HuH-7.5 (cell line): ENCODE results near the gene TMEM266.

Source experiments
- DNase-seq: peaks from one replicate; pipeline ENCODE4 v3.0.0; 2011; ENCODE audit warnings: low spot score

TMEM266 gene

DNA sequence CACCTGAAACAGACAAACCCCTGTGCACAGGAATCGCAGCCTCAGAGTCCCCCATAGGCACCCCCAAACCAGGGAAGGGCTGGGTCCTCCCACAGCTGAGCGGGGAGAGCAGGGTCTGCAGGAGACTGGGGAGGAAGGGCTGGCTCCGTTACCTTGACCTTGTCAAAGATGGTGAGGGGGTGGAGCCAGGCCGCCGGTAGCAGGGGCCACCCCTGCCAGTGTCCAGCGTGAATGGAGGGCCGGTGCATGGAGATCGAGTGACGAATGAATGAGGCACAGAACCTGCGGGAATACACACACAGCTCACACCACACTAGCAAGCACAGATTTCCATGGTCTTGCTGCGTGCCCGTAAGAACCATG, 102.2 kb downstream of the TMEM266 start:
- DNase-seq: no peak

- DNase-seq: no peak
Measured at GRCh38 chr15:76162784-76163456, 103.1 kb downstream of the TMEM266 start.

- no peak for DNase-seq
Measured at GRCh38 chr15:76163457-76164295, 103.9 kb downstream of the TMEM266 start.

DNA sequence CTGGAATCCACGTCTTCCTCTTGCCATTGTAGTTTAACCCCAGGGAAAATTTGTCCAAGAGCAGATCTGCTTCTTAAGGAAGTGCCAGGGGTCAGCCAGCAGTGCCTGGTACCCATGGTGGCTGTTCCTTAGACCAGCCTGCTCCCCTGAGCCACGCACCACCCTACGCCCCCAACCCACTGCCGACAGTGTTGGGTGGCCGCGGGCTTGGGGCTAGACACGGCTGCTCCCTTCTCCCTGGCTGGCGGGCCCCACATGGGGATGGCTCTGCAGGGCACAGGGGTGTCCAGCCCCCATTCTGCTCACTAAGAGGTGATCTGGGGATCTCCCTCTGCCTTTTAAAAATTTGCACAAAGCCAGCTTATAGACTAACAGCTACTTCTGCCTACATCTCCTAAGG, 104.8 kb downstream of the TMEM266 start:
- no peak for DNase-seq

GRCh38 chr15:76165951-76166350, 106.2 kb downstream of the TMEM266 start:
- DNase-seq: no peak

- DNase-seq: no peak
Measured at GRCh38 chr15:76168237-76168984, 108.6 kb downstream of the TMEM266 start.

- no peak for DNase-seq
Measured at GRCh38 chr15:76169018-76169417, 109.2 kb downstream of the TMEM266 start.

DNA sequence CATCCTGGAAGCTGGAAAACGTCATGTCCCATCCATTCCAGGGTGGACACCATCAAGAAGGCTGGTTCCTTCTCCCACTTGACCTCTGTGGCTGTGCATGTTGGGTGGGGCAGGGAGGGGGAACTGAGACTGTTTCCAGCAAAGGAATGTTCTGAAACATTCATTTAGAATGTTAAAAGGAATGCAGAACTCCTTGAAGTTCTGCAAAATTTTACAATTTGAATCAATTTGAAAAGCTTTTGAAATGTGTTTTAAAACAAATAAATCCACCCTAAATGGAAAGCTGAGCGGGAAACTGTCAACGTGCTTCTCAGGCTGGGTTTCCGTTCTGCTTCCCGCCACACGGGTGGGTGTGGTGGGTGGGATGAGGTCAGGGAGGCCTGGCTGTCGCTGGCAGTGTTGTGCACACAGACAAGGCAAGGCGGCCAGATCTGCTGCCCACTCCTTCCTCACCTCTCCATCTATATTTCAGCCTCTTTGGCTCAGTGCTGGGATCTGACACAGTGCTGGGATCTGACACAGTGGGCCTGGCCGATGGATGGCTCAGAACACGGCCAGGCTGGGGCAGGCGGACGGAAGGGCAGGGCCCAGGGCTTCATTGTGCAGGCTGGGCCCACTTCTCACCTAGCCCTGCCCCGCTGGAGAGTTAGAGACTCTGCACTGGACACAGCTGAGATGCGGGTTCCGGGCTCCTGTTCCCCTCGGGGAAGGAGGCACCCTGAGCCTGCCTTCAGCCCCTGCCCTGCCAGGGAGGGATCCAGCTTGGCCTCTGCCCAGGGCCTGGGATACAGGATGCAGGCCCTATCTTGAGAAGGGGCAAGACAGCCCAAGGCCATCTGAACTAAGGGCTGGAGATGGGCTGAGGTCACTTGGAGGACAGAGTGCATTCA, 110.4 kb downstream of the TMEM266 start:
- DNase-seq: no peak

DNA sequence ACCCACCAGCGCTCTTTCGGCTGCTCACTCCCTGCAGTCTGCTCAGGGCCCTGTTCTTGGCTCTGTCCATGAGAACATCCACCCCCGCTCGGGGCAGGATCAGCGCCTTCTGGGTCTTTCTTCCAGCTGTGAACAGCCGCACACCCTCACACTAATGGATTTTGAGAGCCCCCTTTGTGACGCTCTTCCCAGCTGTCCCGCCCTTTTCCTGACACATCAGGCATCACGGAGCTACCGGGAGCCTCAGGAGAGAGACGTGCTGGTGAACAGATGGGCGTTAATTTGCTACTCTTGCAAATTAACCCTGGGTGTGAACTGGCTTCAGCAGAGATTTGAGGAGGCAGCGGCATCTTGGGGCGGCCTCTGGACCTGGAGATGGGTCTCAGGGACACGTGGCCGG, 113.0 kb downstream of the TMEM266 start:
- DNase-seq: no peak

- no peak for DNase-seq
Measured at GRCh38 chr15:76173317-76173834, 113.6 kb downstream of the TMEM266 start.

DNA sequence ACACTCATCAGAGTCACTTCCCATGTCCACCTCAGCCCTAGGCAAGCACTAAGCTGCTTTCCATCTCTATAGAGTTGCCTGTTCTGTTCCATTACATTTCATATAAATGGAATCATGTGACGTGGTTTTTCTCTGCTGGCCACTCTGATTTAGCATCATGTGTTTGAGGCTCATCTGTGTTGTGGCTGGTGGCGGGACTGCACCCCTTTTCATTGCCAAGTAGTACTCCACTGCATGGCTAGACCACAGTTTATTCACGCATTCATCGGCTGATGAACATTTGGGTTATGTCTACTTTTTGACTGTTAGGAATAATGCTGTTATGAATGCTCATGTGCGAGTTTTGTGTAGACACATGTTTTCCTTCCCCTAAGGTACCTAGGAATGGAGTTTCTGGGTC, 114.9 kb downstream of the TMEM266 start:
- no peak for DNase-seq

DNA sequence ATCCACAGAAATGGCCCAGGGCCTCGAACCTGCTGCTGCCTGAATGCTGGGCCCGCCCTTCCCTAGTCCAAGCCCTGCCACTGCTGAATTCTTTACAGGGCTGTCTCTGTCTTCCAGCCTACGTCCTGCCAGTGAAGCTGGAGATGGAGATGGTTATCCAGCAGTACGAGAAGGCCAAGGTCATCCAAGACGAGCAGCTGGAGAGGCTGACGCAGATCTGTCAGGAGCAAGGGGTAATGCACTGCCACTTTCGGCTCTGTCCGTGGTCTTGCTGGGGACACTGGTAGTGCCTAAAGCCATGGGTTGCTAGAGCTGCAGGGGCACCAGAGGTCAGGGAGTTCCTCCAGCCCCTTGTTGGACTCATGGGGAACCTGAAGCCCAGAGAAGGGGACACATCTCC, 115.7 kb downstream of the TMEM266 start:
- DNase-seq: no peak

DNA sequence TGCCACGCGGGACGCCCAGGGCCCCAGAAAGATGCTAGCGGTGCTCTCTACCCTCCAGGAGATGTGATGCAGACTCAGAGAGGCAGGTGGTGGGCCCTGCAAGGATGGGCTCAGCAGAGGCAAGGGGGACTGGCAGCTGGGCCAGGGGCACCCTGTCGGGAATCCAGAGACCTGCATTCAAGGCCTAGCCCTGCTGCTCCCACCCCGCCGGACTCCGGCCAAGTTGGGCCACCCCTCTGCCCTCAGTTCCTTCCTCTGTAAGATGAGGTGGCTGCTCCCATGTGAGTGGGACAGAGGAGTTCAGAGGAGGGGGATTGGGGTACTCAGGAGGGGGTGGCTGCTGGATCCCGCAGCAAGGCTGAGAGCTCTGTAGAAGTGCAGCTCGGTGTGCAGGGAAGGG, 116.3 kb downstream of the TMEM266 start:
- DNase-seq: no peak

GRCh38 chr15:76176487-76177085, 116.8 kb downstream of the TMEM266 start:
- DNase-seq: no peak

- no peak for DNase-seq
Measured at GRCh38 chr15:76177491-76178040, 117.8 kb downstream of the TMEM266 start.

- no peak for DNase-seq
Measured at GRCh38 chr15:76178296-76179000, 118.7 kb downstream of the TMEM266 start.

DNA sequence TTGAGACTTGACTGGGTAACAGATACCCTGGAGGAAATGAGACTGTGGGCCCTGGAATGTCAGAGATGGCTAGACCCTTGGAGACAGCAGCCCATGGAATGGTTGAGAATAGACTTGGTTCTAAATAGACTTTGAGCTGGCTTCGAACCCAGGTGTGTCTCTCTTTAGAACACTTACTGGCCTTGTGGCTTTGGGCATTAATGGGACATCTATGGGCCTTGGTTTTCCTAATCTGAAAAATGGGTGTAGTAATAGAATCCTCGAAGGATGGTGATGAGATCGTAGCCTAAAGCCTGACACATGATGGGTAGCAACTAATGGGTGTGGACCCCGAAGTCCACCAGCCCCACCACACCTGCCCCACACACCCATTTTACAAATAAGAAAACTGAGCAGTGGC, 119.2 kb downstream of the TMEM266 start:
- DNase-seq: no peak

DNA sequence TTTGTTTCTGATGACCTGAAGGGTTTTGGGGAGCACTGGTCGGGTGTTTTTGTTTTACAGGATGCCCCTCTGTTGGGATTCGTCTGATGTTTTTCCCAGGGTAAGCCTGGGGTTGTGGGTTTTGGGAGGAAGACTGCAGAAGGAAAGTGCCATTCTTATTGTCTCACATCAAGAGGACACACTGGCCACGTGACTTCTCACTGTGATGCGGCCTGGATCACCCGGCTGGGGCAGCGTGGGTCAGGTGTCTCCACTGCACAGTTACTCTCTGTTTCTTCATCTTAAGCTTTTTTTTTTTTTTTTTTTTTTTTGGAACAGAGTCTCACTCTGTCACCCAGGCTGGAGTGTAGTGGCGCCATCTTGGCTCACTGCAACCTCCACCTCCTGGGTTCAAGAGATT, 120.5 kb downstream of the TMEM266 start:
- no peak for DNase-seq

GRCh38 chr15:76181705-76182107, 121.9 kb downstream of the TMEM266 start:
- DNase-seq: no peak

DNA sequence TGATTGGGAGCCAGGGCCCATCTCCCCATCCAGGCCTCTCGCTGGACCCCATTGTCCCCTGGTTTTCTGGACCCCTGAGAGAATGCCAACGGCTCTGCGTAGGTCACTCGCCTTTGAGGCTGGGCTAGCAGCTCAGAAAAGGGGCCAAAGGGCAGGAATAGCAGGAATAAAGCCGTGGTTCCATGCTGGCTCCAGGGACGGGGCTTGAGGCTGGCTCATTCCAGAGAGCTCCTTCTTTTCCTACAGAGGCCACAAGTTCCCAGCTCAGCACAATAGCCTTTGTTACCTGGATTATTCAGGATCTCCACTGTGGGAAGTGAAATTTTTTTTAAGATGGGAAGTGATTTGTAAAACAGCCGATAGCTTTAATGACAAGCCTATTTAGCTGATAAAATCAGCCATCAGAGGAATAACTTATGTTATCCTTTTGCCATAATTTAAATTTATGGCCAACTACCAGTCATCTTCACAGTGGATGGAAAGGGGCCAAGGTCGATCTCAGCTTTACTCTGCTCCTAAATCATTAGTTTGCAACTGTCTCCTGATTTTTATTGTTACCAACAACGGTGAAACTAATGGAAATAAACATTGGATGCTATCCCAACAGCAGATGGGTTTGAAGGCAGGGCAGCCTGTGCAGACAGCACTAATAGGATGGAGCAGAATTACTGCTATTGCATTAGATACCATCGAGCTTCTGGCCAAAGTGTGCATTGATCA, 124.3 kb downstream of the TMEM266 start:
- DNase-seq: no peak
